Thyroid gland (tissue), 4 donors: ENCODE data around the gene MTHFS. TPM values are rescaled to one million over a fixed set of nuclear protein-coding genes. Genes with fewer than 3 reads are reported as not detected.

Experiments used
- DNase-seq, 2 donors: peaks; one replicate each; pipeline ENCODE4 v3.0.0-alpha.2; 2019
- H3K27ac ChIP-seq, 3 donors: fragments of 200-600 bp; sonication (generic); 1 replicate in 2 of 3; 2 replicates in 1 of 3; pipeline ENCODE4 v1.5.1; 2016 to 2019; ENCODE audit warnings: mild to moderate bottlenecking in 1 of 3, moderate library complexity in 1 of 3
- H3K27me3 ChIP-seq: fragments of 200-600 bp; sonication (generic); one replicate; pipeline ENCODE4 v1.5.1; 2019
- H3K36me3 ChIP-seq, 2 donors: fragments of 200-600 bp; sonication (generic); one replicate each; pipeline ENCODE4 v1.5.1; 2016 to 2019
- H3K4me1 ChIP-seq, 2 donors: fragments of 200-600 bp; sonication (generic); one replicate each; pipeline ENCODE4 v1.5.1; 2017 to 2019
- H3K4me3 ChIP-seq, 3 donors: fragments of 200-600 bp; sonication (generic); replicated peaks in 1 of 3; 1 replicate in 2 of 3; 2 replicates in 1 of 3; pipeline ENCODE4 v1.5.1; 2016; ENCODE audit warnings: mild to moderate bottlenecking in 1 of 3
- H3K9me3 ChIP-seq: fragments of 200-600 bp; sonication (generic); one replicate; pipeline ENCODE4 v1.5.1; 2017
- CTCF ChIP-seq, 6 experiments: fragments of 200-600 bp in 3 of 6; fragments of 450-650 bp in 3 of 6; sonication (generic) in 3 of 6; IDR thresholded peaks; one replicate each; pipeline ENCODE4 v1.5.1; 2016 to 2019; ENCODE audit warnings: antibody characterized with exemption in 6 of 6, mild to moderate bottlenecking in 2 of 6, inconsistent platforms in 1 of 6, moderate library complexity in 1 of 6
- POLR2A ChIP-seq, 2 donors: fragments of 450-650 bp; IDR thresholded peaks; one replicate each; pipeline ENCODE4 v1.6.1; 2017; ENCODE audit warnings: antibody characterized with exemption in 2 of 2, mild to moderate bottlenecking in 2 of 2, moderate library complexity in 1 of 2
- whole genome bisulfite sequencing, 2 donors: methylation state at CpG; one replicate each; pipeline ENCODE4 v1.1.5; 2017; 5-methylcytosine and 5-hydroxymethylcytosine counted together
- intact Hi-C: fragments of 100-400 bp; cut with DNase I; formaldehyde crosslinking; loops from one replicate; pipeline ENCODE4 v1.15.1; 2023
- total RNA-seq, 4 donors: library from RNA; depleted of rRNA; stranded (reverse); fragments of >200 nt; gene quantifications; one replicate each; pipeline ENCODE4 v1.2.3, GENCODE V29; 2016

MTHFS gene
- total RNA-seq, 4 donors from 2014 or later: 18.2 to 29.5 (median 23.5) TPM

GRCh38 chr15:79924379-79924778 lies 27.6 kb upstream of the MTHFS start:
- Histone ChIP-seq H3K27me3 (no peaks in the 10 kb centered on the region), H3K36me3 (peaks cover 0 to 6% of the 10 kb centered on the region in 2 donors), H3K9me3 (no peaks in the 10 kb centered on the region), H3K27ac (peak overlapping the region in 2 of 3 donors; percentile 75 to 94), H3K4me3 (peak overlapping the region in 1 of 3 donors; percentile 90), H3K4me1 (peaks cover 4 to 8% of the 10 kb centered on the region in 2 donors)
- TF ChIP-seq CTCF (IDR thresholded peaks at IDR 0.05): no peak
- no peak for TF ChIP-seq POLR2A (IDR thresholded peaks at IDR 0.05)
- DNase-seq: no peak
- 94% methylated on average over 24 of the region's 24 CpGs for WGBS, 2 donors
- intact Hi-C loops: loop anchor here (10.0 kb wide), 1 partner anchor 230 kb away; the partner anchor contains the start of gene FAH

DNA sequence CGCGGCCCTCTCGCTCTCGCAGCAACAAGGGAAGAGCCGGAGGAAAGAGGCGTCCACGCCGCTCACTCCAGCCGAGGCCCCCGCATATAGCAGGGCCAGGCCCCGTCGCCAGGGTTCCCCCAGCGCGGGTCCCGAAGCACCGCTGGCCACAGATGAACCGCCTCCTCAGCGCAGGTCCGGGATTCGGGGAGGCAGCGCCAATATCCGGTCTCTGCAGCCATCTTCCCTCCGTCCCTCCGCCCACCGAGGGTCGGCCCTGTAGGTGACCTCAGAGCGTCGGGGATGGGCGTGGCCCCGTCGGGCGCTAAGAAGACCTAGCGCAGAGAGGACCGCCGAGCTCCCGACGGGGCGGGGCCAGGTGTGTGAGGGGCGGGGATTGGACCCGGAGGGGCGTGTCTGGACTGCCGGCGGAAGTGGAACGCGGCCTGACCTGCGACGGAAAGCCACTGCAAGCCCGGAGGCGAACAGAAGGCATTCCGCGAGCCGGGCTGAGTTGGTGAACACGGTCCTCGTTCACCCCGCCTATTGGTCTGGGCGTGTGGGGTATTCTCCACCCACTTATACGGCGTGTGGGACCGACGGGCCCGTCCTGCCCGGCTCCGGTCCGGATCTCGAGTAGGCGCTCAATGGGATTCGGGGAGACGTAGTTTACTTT lies 26.8 kb upstream of the MTHFS start:
- Histone ChIP-seq H3K36me3 (peaks cover 0 to 6% of the 10 kb centered on the region in 2 donors), H3K27ac (peak overlapping the region; percentile 75 to 95 (median 94)), H3K4me3 (peak overlapping the region; percentile 90 to 99 (median 95)), H3K9me3 (no peaks in the 10 kb centered on the region), H3K4me1 (peaks cover 4 to 8% of the 10 kb centered on the region in 2 donors), H3K27me3 (no peaks in the 10 kb centered on the region)
- intact Hi-C loops: loop anchor here (10.0 kb wide), 1 partner anchor 231 kb away; the partner anchor contains the start of gene FAH
- WGBS, 2 donors: 0 to 1% methylated on average over 15 to 37 of the region's 68 CpGs
- TF ChIP-seq POLR2A (IDR thresholded peaks at IDR 0.05): peak; percentile 79 to 95
- TF ChIP-seq CTCF (IDR thresholded peaks at IDR 0.05): no peak
- DNase-seq: peak; percentile 96

GRCh38 chr15:79923079-79923514 lies 26.3 kb upstream of the MTHFS start:
- Histone ChIP-seq H3K4me1 (peaks cover 4 to 8% of the 10 kb centered on the region in 2 donors), H3K9me3 (no peaks in the 10 kb centered on the region), H3K27me3 (no peaks in the 10 kb centered on the region), H3K4me3 (peak overlapping the region; percentile 90 to 99 (median 95)), H3K36me3 (peaks cover 0 to 6% of the 10 kb centered on the region in 2 donors), H3K27ac (peak overlapping the region; percentile 75 to 95 (median 94))
- TF ChIP-seq POLR2A (IDR thresholded peaks at IDR 0.05): no peak
- no peak for TF ChIP-seq CTCF (IDR thresholded peaks at IDR 0.05)
- WGBS, 2 donors: 0 to 1% methylated on average over 17 of the region's 51 CpGs
- DNase-seq: peak; percentile 74 to 76
- intact Hi-C loops: loop anchor here (10.0 kb wide), 1 partner anchor 232 kb away; the partner anchor contains the start of gene FAH

- TF ChIP-seq CTCF (IDR thresholded peaks at IDR 0.05) (no peak), POLR2A (IDR thresholded peaks at IDR 0.05) (no peak)
- Histone ChIP-seq H3K27me3 (no peaks in the 10 kb centered on the region), H3K27ac (peak overlapping the region; percentile 75 to 95 (median 94)), H3K4me1 (peaks cover 4 to 8% of the 10 kb centered on the region in 2 donors), H3K9me3 (no peaks in the 10 kb centered on the region), H3K4me3 (peak overlapping the region; percentile 90 to 99 (median 95)), H3K36me3 (peaks cover 0 to 6% of the 10 kb centered on the region in 2 donors)
- intact Hi-C loops: loop anchor here (10.0 kb wide), 1 partner anchor 232 kb away; the partner anchor contains the start of gene FAH
- no peak for DNase-seq
- WGBS, 2 donors: 14 to 18% methylated on average over 15 to 17 of the region's 17 CpGs
Measured at GRCh38 chr15:79922512-79923078, 25.8 kb upstream of the MTHFS start.
